Measurements from ENCODE around the gene TMED1. TPM values are rescaled to one million over a fixed set of nuclear protein-coding genes. Genes with fewer than 3 reads are reported as not detected.

The TMED1 gene
- total RNA-seq, 1 experiment from 2014 or later = 32.3 TPM

- Histone ChIP-seq H2BK15ac (ENCODE audit: low read depth, low read length) (no peak overlapping the region), H3K27ac (ENCODE audit: insufficient read length, low read depth, low read length) (no peak overlapping the region)
- no peak for DNase-seq
These were observed 35.9 kb upstream of the TMED1 start for GRCh38 chr19:10871711-10872545.

More at GRCh38 chr19:10871711-10872545, 35.9 kb upstream of the TMED1 start:
- no peak overlapping the region for H3K56ac ChIP-seq (ENCODE audit: insufficient read length, low read depth, low read length)
- H3K23me2 ChIP-seq (ENCODE audit: insufficient read length, low read depth, low read length, poor library complexity, severe bottlenecking) = peaks cover 8% of the 10 kb centered on the region
- H2BK5ac ChIP-seq (ENCODE audit: insufficient read length, low read length) = no peak overlapping the region
- no peak overlapping the region for H2BK20ac ChIP-seq (ENCODE audit: low read depth, low read length, poor library complexity, severe bottlenecking)
- H4K8ac ChIP-seq (replicated peaks; ENCODE audit: insufficient read length, low read depth, low read length) = no peak overlapping the region
- peak; percentile 42 for TF ChIP-seq CTCF (conservative IDR thresholded peaks at IDR 0.05)
- no peak overlapping the region for H2AK5ac ChIP-seq (ENCODE audit: insufficient read length, low read length)
- H4K20me1 ChIP-seq (ENCODE audit: control insufficient read depth, insufficient read depth, insufficient read length) = no peaks in the 10 kb centered on the region
- H3K9ac ChIP-seq (ENCODE audit: extremely low read depth, insufficient read length, low read length) = peak overlapping the region; percentile 61
- H3K4me1 Mint-ChIP-seq = peaks cover 12 to 22% of the 10 kb centered on the region in 2 experiments
- H3K18ac ChIP-seq (ENCODE audit: insufficient read length, low read depth, low read length) = peak overlapping the region; percentile 45
- H3K27me3 ChIP-seq (ENCODE audit: insufficient read depth, low read length) = no peaks in the 10 kb centered on the region
- H3K14ac ChIP-seq (ENCODE audit: insufficient read depth, low read length) = peak overlapping the region; percentile 38
- no peaks in the 10 kb centered on the region for H3K9me3 ChIP-seq (ENCODE audit: control insufficient read depth, low read depth, low read length)
- no peak overlapping the region for H3K23ac ChIP-seq (ENCODE audit: insufficient read length, low read depth, low read length)
- H3K27ac Mint-ChIP-seq = peak overlapping the region in 2 of 3 experiments; percentile 53 to 68; a peak in 3 of 7 replicates
- H3K79me1 ChIP-seq (ENCODE audit: insufficient read depth, low read depth, low read length, poor library complexity, severe bottlenecking) = peaks cover 5% of the 10 kb centered on the region
- H3K4ac ChIP-seq (ENCODE audit: low read depth, low read length) = no peak overlapping the region
- no peak overlapping the region for H2AFZ ChIP-seq (ENCODE audit: low read length)
- peak overlapping the region; percentile 85 to 89 for H3K4me3 Mint-ChIP-seq
- H4K5ac ChIP-seq (ENCODE audit: insufficient read length, low read depth, low read length) = no peak overlapping the region
- no peaks in the 10 kb centered on the region for H3K27me3 Mint-ChIP-seq (ENCODE audit: low read depth)
- H3K36me3 Mint-ChIP-seq (ENCODE audit: insufficient read depth in 1 of 3, low read depth in 3 of 3) = peaks cover 1 to 16% (median 4%) of the 10 kb centered on the region in 3 experiments; a peak in 4 of 7 replicates
- H2BK12ac ChIP-seq (ENCODE audit: insufficient read length, low read depth, low read length) = no peak overlapping the region
- no peak overlapping the region for H2BK120ac ChIP-seq (ENCODE audit: low read depth, low read length, poor library complexity, severe bottlenecking)
- peaks cover 2% of the 10 kb centered on the region; the same call in 1 of the 2 replicates for H3K4me1 ChIP-seq (ENCODE audit: insufficient read depth, low read length)
- H3K4me2 ChIP-seq (ENCODE audit: insufficient read depth, insufficient read length, low read length) = peak overlapping the region; percentile 71
- no peaks in the 10 kb centered on the region for H3K9me3 Mint-ChIP-seq
- WGBS (ENCODE audit: extremely low coverage, insufficient read length, low lambda C conversion rate) = no CpG with 5 or more reads among the region's 90 CpGs
- H3T11ph ChIP-seq (ENCODE audit: low read length) = no peak overlapping the region
- no peak overlapping the region for H4K91ac ChIP-seq (ENCODE audit: insufficient read length, low read depth, low read length)
- peaks cover 20% of the 10 kb centered on the region; the same call in 1 of the 2 replicates for H3K79me2 ChIP-seq (ENCODE audit: insufficient read depth, low read length)

All from H9 (cell line).